ENCODE results near the gene TAF11.
A peak's percentile ranks its signal among the peaks of the same experiment; 100 is the strongest.

The TAF11 gene

GRCh38 chr6:34926655-34927054 lies 38.8 kb upstream of the TAF11 start:
- DNase-seq (ENCODE audit: low read depth) = peak; percentile 23
- no peak overlapping the region for H3K4me3 ChIP-seq (ENCODE audit: low read depth, low read length)
- TF ChIP-seq CTCF (conservative IDR thresholded peaks at IDR 0.05; ENCODE audit: low read depth, low read length) = no peak

GRCh38 chr6:34924831-34925625 lies 37.2 kb upstream of the TAF11 start:
- no peak for DNase-seq (ENCODE audit: low read depth)
- TF ChIP-seq CTCF (conservative IDR thresholded peaks at IDR 0.05; ENCODE audit: low read depth, low read length) = no peak
- H3K4me3 ChIP-seq (ENCODE audit: low read depth, low read length) = no peak overlapping the region

- DNase-seq (ENCODE audit: low read depth) = peak; percentile 76
- no peak for TF ChIP-seq CTCF (conservative IDR thresholded peaks at IDR 0.05; ENCODE audit: low read depth, low read length)
- no peak overlapping the region for H3K4me3 ChIP-seq (ENCODE audit: low read depth, low read length)
Observed at GRCh38 chr6:34922177-34922663, 34.4 kb upstream of the TAF11 start.

GRCh38 chr6:34920097-34920496 lies 32.3 kb upstream of the TAF11 start:
- no peak for DNase-seq (ENCODE audit: low read depth)
- H3K4me3 ChIP-seq (ENCODE audit: low read depth, low read length) = no peak overlapping the region
- TF ChIP-seq CTCF (conservative IDR thresholded peaks at IDR 0.05; ENCODE audit: low read depth, low read length) = no peak

- TF ChIP-seq CTCF (conservative IDR thresholded peaks at IDR 0.05; ENCODE audit: low read depth, low read length) = no peak
- H3K4me3 ChIP-seq (ENCODE audit: low read depth, low read length) = no peak overlapping the region
- DNase-seq (ENCODE audit: low read depth) = no peak
Observed at GRCh38 chr6:34919651-34920050, 31.8 kb upstream of the TAF11 start.

GRCh38 chr6:34917626-34918285 lies 29.9 kb upstream of the TAF11 start:
- H3K4me3 ChIP-seq (ENCODE audit: low read depth, low read length) = no peak overlapping the region
- TF ChIP-seq CTCF (conservative IDR thresholded peaks at IDR 0.05; ENCODE audit: low read depth, low read length) = no peak

More at GRCh38 chr6:34917626-34918285, 29.9 kb upstream of the TAF11 start:
- DNase-seq (ENCODE audit: low read depth) = no peak
